ENCODE data around the gene HEMGN.
"Not testable (repeated sequence)": the region's sequence is repeated elsewhere in the genome, so short reads cannot be mapped to it uniquely, and the experiment has no call there.

The HEMGN gene

GRCh38 chr9:97964901-97965300 is 26.9 kb upstream of the HEMGN start:
- DNase-seq, result no peak

- DNase-seq, result no peak
Measured at GRCh38 chr9:97963232-97963631, 25.3 kb upstream of the HEMGN start.

- no peak for DNase-seq
Measured at GRCh38 chr9:97962575-97962974, 24.6 kb upstream of the HEMGN start.

- no peak for DNase-seq
Measured at GRCh38 chr9:97962136-97962535, 24.2 kb upstream of the HEMGN start.

GRCh38 chr9:97961361-97961760 is 23.4 kb upstream of the HEMGN start:
- DNase-seq, result no peak

- not testable (repeated sequence) for DNase-seq
Measured at GRCh38 chr9:97960678-97961328, 22.8 kb upstream of the HEMGN start.

- no peak for DNase-seq
Measured at GRCh38 chr9:97959585-97959984, 21.6 kb upstream of the HEMGN start.

- DNase-seq, result no peak
Measured at GRCh38 chr9:97958812-97959511, 21.0 kb upstream of the HEMGN start.

- DNase-seq, result no peak
Measured at GRCh38 chr9:97956331-97956730, 18.4 kb upstream of the HEMGN start.

- peak; percentile 8 to 70 (median 46) for DNase-seq
Measured at GRCh38 chr9:97954550-97954989, 16.6 kb upstream of the HEMGN start.

GRCh38 chr9:97950873-97951272 is 12.9 kb upstream of the HEMGN start:
- peak in 1 of 6 experiments; percentile 16 for DNase-seq

- DNase-seq, result not testable (repeated sequence)
Measured at GRCh38 chr9:97947094-97947493, 9.1 kb upstream of the HEMGN start.

GRCh38 chr9:97945470-97945869 is 7.5 kb upstream of the HEMGN start:
- DNase-seq, result not testable (repeated sequence)

- DNase-seq, result no peak
Measured at GRCh38 chr9:97944612-97945011, 6.6 kb upstream of the HEMGN start.

- DNase-seq, result no peak
Measured at GRCh38 chr9:97943308-97943855, 5.4 kb upstream of the HEMGN start.

GRCh38 chr9:97941323-97941722 is 3.4 kb upstream of the HEMGN start:
- DNase-seq, result no peak

GRCh38 chr9:97940741-97941140 is 2.8 kb upstream of the HEMGN start:
- no peak for DNase-seq

GRCh38 chr9:97940233-97940632 is 2.3 kb upstream of the HEMGN start:
- no peak for DNase-seq

- DNase-seq, result no peak
Measured at GRCh38 chr9:97936998-97937397, 974 bp downstream of the HEMGN start.

GRCh38 chr9:97935276-97935675 is 2.7 kb downstream of the HEMGN start:
- DNase-seq, result no peak

- DNase-seq, result peak in 1 of 6 experiments; percentile 5
Measured at GRCh38 chr9:97934321-97935115, 3.5 kb downstream of the HEMGN start.

GRCh38 chr9:97933297-97933998 is 4.5 kb downstream of the HEMGN start:
- no peak for DNase-seq

- DNase-seq, result peak in 3 of 6 experiments; percentile 53 to 57 (median 56)
Measured at GRCh38 chr9:97930972-97931371, 7.0 kb downstream of the HEMGN start.

Measured in stimulated activated naive CD4-positive, alpha-beta T cell (primary cell).